GM10266 (cell line): ENCODE data around the gene KLRC3.
"Not testable (repeated sequence)": the region's sequence is repeated elsewhere in the genome, so short reads cannot be mapped to it uniquely, and the experiment has no call there.

Source experiments
- DNase-seq: peaks from one replicate; pipeline ENCODE4 v3.0.0; 2012; ENCODE audit errors: extremely low spot score
- TF ChIP-seq, protein P1 (sequence below): IDR thresholded peaks from 2 replicates; pipeline ENCODE4 v1.5.1; 2012; ENCODE audit warnings: mild to moderate bottlenecking, low read depth; ENCODE audit not compliant: control insufficient read depth, insufficient read depth; ENCODE audit errors: missing control alignments

The KLRC3 gene

GRCh38 chr12:10393291-10393690 lies 27.1 kb downstream of the KLRC3 start:
- DNase-seq, result no peak
- TF ChIP-seq, protein P1, sequence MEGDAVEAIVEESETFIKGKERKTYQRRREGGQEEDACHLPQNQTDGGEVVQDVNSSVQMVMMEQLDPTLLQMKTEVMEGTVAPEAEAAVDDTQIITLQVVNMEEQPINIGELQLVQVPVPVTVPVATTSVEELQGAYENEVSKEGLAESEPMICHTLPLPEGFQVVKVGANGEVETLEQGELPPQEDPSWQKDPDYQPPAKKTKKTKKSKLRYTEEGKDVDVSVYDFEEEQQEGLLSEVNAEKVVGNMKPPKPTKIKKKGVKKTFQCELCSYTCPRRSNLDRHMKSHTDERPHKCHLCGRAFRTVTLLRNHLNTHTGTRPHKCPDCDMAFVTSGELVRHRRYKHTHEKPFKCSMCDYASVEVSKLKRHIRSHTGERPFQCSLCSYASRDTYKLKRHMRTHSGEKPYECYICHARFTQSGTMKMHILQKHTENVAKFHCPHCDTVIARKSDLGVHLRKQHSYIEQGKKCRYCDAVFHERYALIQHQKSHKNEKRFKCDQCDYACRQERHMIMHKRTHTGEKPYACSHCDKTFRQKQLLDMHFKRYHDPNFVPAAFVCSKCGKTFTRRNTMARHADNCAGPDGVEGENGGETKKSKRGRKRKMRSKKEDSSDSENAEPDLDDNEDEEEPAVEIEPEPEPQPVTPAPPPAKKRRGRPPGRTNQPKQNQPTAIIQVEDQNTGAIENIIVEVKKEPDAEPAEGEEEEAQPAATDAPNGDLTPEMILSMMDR, result no peak

GRCh38 chr12:10392394-10392930 lies 27.9 kb downstream of the KLRC3 start:
- TF ChIP-seq, protein P1, result no peak
- DNase-seq, result peak; percentile 18

DNA sequence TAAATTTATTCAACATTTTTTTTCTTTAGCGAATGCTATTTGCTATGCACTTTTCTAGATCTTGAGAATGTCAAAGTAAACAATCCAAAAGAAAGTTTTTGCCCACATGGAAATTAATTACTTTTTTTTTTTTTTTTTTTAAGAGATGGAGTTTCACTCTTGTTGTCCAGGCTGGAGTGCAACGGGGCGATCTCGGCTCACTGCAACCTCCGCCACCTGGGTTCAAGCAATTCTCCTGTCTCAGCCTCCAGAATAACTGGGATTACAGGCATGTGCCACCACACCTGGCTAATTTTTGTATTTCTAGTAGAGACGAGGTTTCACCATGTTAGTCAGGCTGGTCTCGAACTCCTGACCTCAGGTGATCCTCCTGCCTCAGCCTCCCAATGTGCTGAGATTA lies 29.4 kb downstream of the KLRC3 start:
- DNase-seq, result not testable (repeated sequence)

GRCh38 chr12:10389904-10390303 lies 30.5 kb downstream of the KLRC3 start, which contains the start of gene KLRK1:
Gene KLRK1, minus strand, starts transcription at chr12:10390041. Its CDS starts 1,231 bp downstream, at chr12:10388810.
- DNase-seq, result no peak
- TF ChIP-seq, protein P1, result no peak

GRCh38 chr12:10388624-10389413 lies 31.6 kb downstream of the KLRC3 start:
- DNase-seq, result no peak
- TF ChIP-seq, protein P1, result no peak

DNA sequence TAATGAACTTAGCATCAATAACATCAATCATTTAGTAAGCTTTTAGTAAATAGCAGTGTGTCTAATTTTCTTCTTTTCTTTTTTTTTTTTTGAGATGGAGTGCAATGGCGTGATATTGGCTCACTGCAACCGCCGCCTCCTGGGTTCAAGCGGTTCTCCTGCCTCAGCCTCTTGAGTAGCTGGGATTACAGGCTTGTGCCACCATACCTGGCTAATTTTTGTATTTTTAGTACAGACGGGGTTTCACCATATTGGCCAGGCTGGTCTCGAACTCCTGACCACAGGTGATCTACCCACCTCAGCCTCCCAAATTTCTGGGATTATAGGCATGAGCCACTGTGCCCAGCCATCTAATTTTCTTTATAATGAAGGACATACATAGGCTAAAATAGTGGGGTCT lies 32.9 kb downstream of the KLRC3 start:
- not testable (repeated sequence) for DNase-seq

DNA sequence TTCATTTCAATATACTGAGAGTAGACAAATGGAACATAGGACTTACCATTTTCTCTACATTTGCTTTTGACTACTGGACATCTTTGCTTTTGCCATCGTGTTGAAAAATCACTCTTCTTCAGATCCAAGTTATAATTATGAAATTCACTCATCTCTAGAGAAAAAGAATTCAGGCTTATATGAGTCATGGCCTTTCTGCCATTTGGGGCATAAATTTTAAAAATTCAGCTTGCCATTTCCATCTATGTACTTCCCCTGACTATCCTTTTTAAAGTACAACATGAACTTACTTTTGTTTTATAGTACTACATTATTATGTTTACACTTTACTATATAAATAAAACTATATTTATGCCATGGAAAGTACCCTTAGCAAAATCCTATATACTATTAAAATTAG lies 33.5 kb downstream of the KLRC3 start:
- TF ChIP-seq, protein P1, result no peak
- no peak for DNase-seq

- DNase-seq, result no peak
- TF ChIP-seq, protein P1, result no peak
Observed at GRCh38 chr12:10385166-10385613, 35.2 kb downstream of the KLRC3 start.
